HCT116 (cell line): ENCODE results near the gene CAMK1D. TPM values are rescaled to one million over a fixed set of nuclear protein-coding genes. Genes with fewer than 3 reads are reported as not detected.

Experiments used
- ATAC-seq: fragments of 200-7000 bp; cut with Tn5 transposase; 2 replicates; pipeline ENCODE4 v1.9.1; 2020; ENCODE audit warnings: mild to moderate bottlenecking, moderate library complexity
- BruUV-seq: library from RNA; stranded (reverse); fragments of 400-500 nt; replicated peaks from 2 replicates; lab custom pipeline; 2021; lab: Mats Ljungman, UMichigan
- CTCF ChIA-PET: fragments of 300-600 bp; sonication (Branson Sonifier 250); formaldehyde crosslinking; loops from one replicate; lab custom pipeline; 2021; ENCODE audit warnings: antibody characterized with exemption; lab: Charles Lee
- POLR2A ChIA-PET: fragments of 300-600, 350-600 bp; sonication (Branson Sonifier 250); formaldehyde crosslinking; loops from one replicate; lab custom pipeline; 2021; ENCODE audit warnings: antibody characterized with exemption; lab: Charles Lee
- RAD21 ChIA-PET, 2 experiments: fragments of 300-600 bp; sonication (Branson Sonifier 250); formaldehyde crosslinking; loops; one replicate each; lab custom pipeline; 2023; ENCODE audit warnings: low total read pairs in 2 of 2; ENCODE audit not compliant: uncharacterized antibody in 2 of 2, unreplicated experiment in 2 of 2, low non-redundant PET in 1 of 2; lab: Charles Lee
- DNase-seq: peaks from one replicate; pipeline ENCODE4 v3.0.0-alpha.2; 2010; ENCODE audit warnings: low read depth, low spot score
- H2AFZ ChIP-seq: fragments of 200-600 bp; shearing (Covaris generic), sonication (generic); 2 replicates; pipeline ENCODE4 v1.6.1; 2017; ENCODE audit warnings: low read depth, mixed run types, mixed read lengths, antibody characterized with exemption, low read length; ENCODE audit not compliant: poor library complexity, severe bottlenecking
- H3K27ac ChIP-seq: 2 replicates; pipeline ENCODE4 v1.5.1; 2012; ENCODE audit warnings: low read depth, low read length
- H3K27me3 ChIP-seq: fragments of 200-600 bp; sonication (generic); 2 replicates; pipeline ENCODE4 v1.6.1; 2016; ENCODE audit warnings: mixed run types, low read length, mixed read lengths; ENCODE audit not compliant: insufficient read depth
- H3K36me3 ChIP-seq, 2 experiments: fragments of 200-500 bp in 1 of 2; fragments of 200-600 bp in 1 of 2; sonication (Bioruptor generic) in 1 of 2; sonication (generic) in 1 of 2; 2 replicates each; pipeline versions ENCODE4 v1.5.1 to v1.6.1; 2014 to 2016; ENCODE audit warnings: low read length in 2 of 2, inconsistent platforms in 1 of 2, mixed read lengths in 1 of 2, mixed run types in 1 of 2; ENCODE audit not compliant: insufficient read depth in 2 of 2, control insufficient read depth in 1 of 2
- H3K4me1 ChIP-seq, 2 experiments: fragments of 200-600 bp in 1 of 2; sonication (generic) in 1 of 2; 2 replicates each; pipeline versions ENCODE4 v1.5.1 to v1.6.1; 2012 to 2017; ENCODE audit warnings: low read length in 2 of 2, inconsistent platforms in 1 of 2, mild to moderate bottlenecking in 1 of 2, mixed read lengths in 1 of 2, mixed run types in 1 of 2, moderate library complexity in 1 of 2; ENCODE audit not compliant: insufficient read depth in 2 of 2, control insufficient read depth in 1 of 2
- H3K4me2 ChIP-seq: fragments of 200-600 bp; sonication (generic); 2 replicates; pipeline ENCODE4 v1.6.1; 2017; ENCODE audit warnings: mixed run types, low read length, mixed read lengths
- H3K4me3 ChIP-seq, 2 experiments: fragments of 200-600 bp in 1 of 2; sonication (generic) in 1 of 2; replicated peaks in 1 of 2; 2 replicates each; pipeline ENCODE4 v1.5.1; 2011 to 2016; ENCODE audit warnings: low read length in 2 of 2, control low read depth in 1 of 2, low read depth in 1 of 2, mild to moderate bottlenecking in 1 of 2, mixed read lengths in 1 of 2, mixed run types in 1 of 2
- H3K79me2 ChIP-seq: fragments of 200-600 bp; sonication (generic); 2 replicates; pipeline ENCODE4 v1.6.1; 2017; ENCODE audit warnings: mild to moderate bottlenecking, mixed run types, low read length, moderate library complexity, mixed read lengths; ENCODE audit not compliant: insufficient read depth
- H3K9ac ChIP-seq: fragments of 200-600 bp; sonication (generic); 2 replicates; pipeline ENCODE4 v1.6.1; 2016; ENCODE audit warnings: low read length, mixed read lengths
- H3K9me2 ChIP-seq: fragments of 200-600 bp; sonication (generic), shearing (Covaris generic); 2 replicates; pipeline ENCODE4 v1.6.1; 2017; ENCODE audit warnings: mixed run types, mild to moderate bottlenecking, moderate library complexity; ENCODE audit not compliant: insufficient read depth
- H3K9me3 ChIP-seq, 2 experiments: fragments of 200-500 bp in 1 of 2; fragments of 200-600 bp in 1 of 2; sonication (Bioruptor generic) in 1 of 2; sonication (generic) in 1 of 2; 2 replicates each; pipeline ENCODE4 v1.6.1; 2014 to 2017; ENCODE audit warnings: low read length in 2 of 2, mixed read lengths in 2 of 2, inconsistent platforms in 1 of 2, low read depth in 1 of 2, mild to moderate bottlenecking in 1 of 2, mixed run types in 1 of 2, moderate library complexity in 1 of 2; ENCODE audit not compliant: control insufficient read depth in 1 of 2, insufficient read depth in 1 of 2
- H4K20me1 ChIP-seq: fragments of 200-600 bp; sonication (generic), shearing (Covaris generic); 2 replicates; pipeline ENCODE4 v1.6.1; 2017; ENCODE audit warnings: mixed run types, mild to moderate bottlenecking, moderate library complexity; ENCODE audit not compliant: insufficient read depth
- ATF3 ChIP-seq: IDR thresholded peaks from 2 replicates; pipeline ENCODE4 v1.6.1; 2012
- CTCF ChIP-seq, 3 experiments: fragments of 200-600 bp in 1 of 3; sonication (generic) in 1 of 3; IDR thresholded peaks in 2 of 3; conservative IDR thresholded peaks in 1 of 3; 2 replicates each; pipeline ENCODE4 v1.5.1; 2012 to 2017; ENCODE audit warnings: low read depth in 2 of 3, low read length in 2 of 3, antibody characterized with exemption in 1 of 3, borderline replicate concordance in 1 of 3, control low read depth in 1 of 3, mild to moderate bottlenecking in 1 of 3, mixed read lengths in 1 of 3, mixed run types in 1 of 3, moderate library complexity in 1 of 3; ENCODE audit not compliant: insufficient read depth in 1 of 3
- ELF1 ChIP-seq: IDR thresholded peaks from 2 replicates; pipeline ENCODE4 v1.6.1; 2012; ENCODE audit warnings: low read depth, borderline replicate concordance
- EZH2 ChIP-seq: fragments of 200-600 bp; sonication (generic); IDR thresholded peaks from 2 replicates; pipeline ENCODE4 v1.6.1; 2017; ENCODE audit warnings: antibody characterized with exemption, mixed run types
- EZH2phosphoT487 ChIP-seq: fragments of 200-600 bp; IDR thresholded peaks from 2 replicates; pipeline ENCODE4 v1.6.1; 2018; ENCODE audit warnings: antibody characterized with exemption, borderline replicate concordance
- FOSL1 ChIP-seq: IDR thresholded peaks from 2 replicates; pipeline ENCODE4 v1.6.1; 2012; ENCODE audit warnings: low read depth
- MAX ChIP-seq: IDR thresholded peaks from 2 replicates; pipeline ENCODE4 v1.6.1; 2012
- POLR2A ChIP-seq: IDR thresholded peaks from 2 replicates; pipeline ENCODE4 v1.7.0; 2011; ENCODE audit warnings: borderline replicate concordance; ENCODE audit not compliant: insufficient read depth, insufficient read length; ENCODE audit errors: extremely low read depth
- RAD21 ChIP-seq: IDR thresholded peaks from 2 replicates; pipeline ENCODE4 v1.6.1; 2012; ENCODE audit warnings: low read depth, mild to moderate bottlenecking
- SRF ChIP-seq: IDR thresholded peaks from 2 replicates; pipeline ENCODE4 v1.6.1; 2012; ENCODE audit warnings: low read depth
- TCF7L2 ChIP-seq: IDR thresholded peaks from 2 replicates; pipeline ENCODE4 v1.7.0; 2011; ENCODE audit warnings: borderline replicate concordance, inconsistent platforms; ENCODE audit not compliant: insufficient read depth, insufficient read length; ENCODE audit errors: extremely low read depth
- ZBTB33 ChIP-seq: IDR thresholded peaks from 2 replicates; pipeline ENCODE4 v1.6.1; 2011; ENCODE audit warnings: mild to moderate bottlenecking, low read length, moderate library complexity; ENCODE audit not compliant: insufficient replicate concordance; ENCODE audit errors: extremely low read depth
- ZFX ChIP-seq: fragments of 450-650 bp; IDR thresholded peaks from 2 replicates; pipeline ENCODE4 v1.6.1; 2017
- ZNF274 ChIP-seq: fragments of 200-500 bp; sonication (Bioruptor generic); IDR thresholded peaks from 2 replicates; pipeline ENCODE4 v1.6.1; 2014; ENCODE audit warnings: mild to moderate bottlenecking, low read depth, low read length, inconsistent platforms
- intact Hi-C: fragments of 100-400 bp; cut with micrococcal nuclease; formaldehyde crosslinking; loops from 2 replicates; pipeline ENCODE4 v1.10.0; 2022
- total RNA-seq: library from RNA; stranded (reverse); gene quantifications from one replicate; pipeline ENCODE4 v1.2.1, GENCODE V29; 2021; ENCODE audit not compliant: unreplicated experiment

The CAMK1D gene
- total RNA-seq, 1 experiment from 2014 or later, result 9.6 TPM

GRCh38 chr10:12463459-12463838 is 114.1 kb downstream of the CAMK1D start:
- Histone ChIP-seq H2AFZ (no peak overlapping the region), H3K36me3 (no peaks in the 10 kb centered on the region), H3K4me1 (peaks cover 5 to 19% of the 10 kb centered on the region in 2 experiments; a peak in 3 of 4 replicates), H3K9me2 (no peaks in the 10 kb centered on the region), H3K27me3 (no peaks in the 10 kb centered on the region), H3K9ac (no peak overlapping the region), H4K20me1 (no peaks in the 10 kb centered on the region), H3K79me2 (no peaks in the 10 kb centered on the region), H3K9me3 (no peaks in the 10 kb centered on the region), H3K27ac (no peak overlapping the region), H3K4me3 (no peak overlapping the region), H3K4me2 (no peak overlapping the region)
- no TSS peak for BruUV-seq
- no peak for ATAC-seq
- TF ChIP-seq SRF (no peak), ZBTB33 (no peak)
- CTCF ChIA-PET, result no interaction called here
- POLR2A ChIA-PET, result no interaction called here
- DNase-seq, result no peak
- intact Hi-C loops, result no loop called here
- RAD21 ChIA-PET, result no interaction called here

GRCh38 chr10:12465385-12466136 is 116.2 kb downstream of the CAMK1D start:
- ChIA-PET POLR2A (interaction anchor here (1.2 kb wide), 1 partner anchor 16 kb away, joined by 3 read pairs; no protein-coding TSS in a partner anchor), RAD21 (no interaction called here), CTCF (no interaction called here)
- Histone ChIP-seq H3K27me3 (no peaks in the 10 kb centered on the region), H3K79me2 (no peaks in the 10 kb centered on the region), H3K27ac (no peak overlapping the region), H3K9ac (no peak overlapping the region), H3K9me2 (no peaks in the 10 kb centered on the region), H4K20me1 (no peaks in the 10 kb centered on the region), H3K9me3 (no peaks in the 10 kb centered on the region), H2AFZ (no peak overlapping the region), H3K4me1 (peaks cover 5 to 18% of the 10 kb centered on the region in 2 experiments; a peak in 3 of 4 replicates), H3K4me2 (no peak overlapping the region), H3K36me3 (no peaks in the 10 kb centered on the region), H3K4me3 (no peak overlapping the region)
- intact Hi-C loops, result no loop called here
- DNase-seq, result no peak
- no TSS peak for BruUV-seq
- ATAC-seq, result no peak
- TF ChIP-seq EZH2phosphoT487, result no peak
- TF ChIP-seq ELF1, result no peak
- TF ChIP-seq EZH2, result no peak
- TF ChIP-seq ZFX, result no peak
- no peak for TF ChIP-seq POLR2A
- TF ChIP-seq RAD21, result no peak
- no peak for TF ChIP-seq MAX
- TF ChIP-seq FOSL1, result no peak
- TF ChIP-seq CTCF (IDR thresholded peaks at IDR 0.05 in 2 of 3, conservative IDR thresholded peaks at IDR 0.05 in 1 of 3; ENCODE audit: borderline replicate concordance in 1 of 3, insufficient read depth in 1 of 3, low read depth in 2 of 3, low read length in 2 of 3), result no peak
- no peak for TF ChIP-seq TCF7L2
- TF ChIP-seq ZNF274, result no peak
- TF ChIP-seq ATF3, result no peak
